ENCODE results near the gene FARP2.

DNA sequence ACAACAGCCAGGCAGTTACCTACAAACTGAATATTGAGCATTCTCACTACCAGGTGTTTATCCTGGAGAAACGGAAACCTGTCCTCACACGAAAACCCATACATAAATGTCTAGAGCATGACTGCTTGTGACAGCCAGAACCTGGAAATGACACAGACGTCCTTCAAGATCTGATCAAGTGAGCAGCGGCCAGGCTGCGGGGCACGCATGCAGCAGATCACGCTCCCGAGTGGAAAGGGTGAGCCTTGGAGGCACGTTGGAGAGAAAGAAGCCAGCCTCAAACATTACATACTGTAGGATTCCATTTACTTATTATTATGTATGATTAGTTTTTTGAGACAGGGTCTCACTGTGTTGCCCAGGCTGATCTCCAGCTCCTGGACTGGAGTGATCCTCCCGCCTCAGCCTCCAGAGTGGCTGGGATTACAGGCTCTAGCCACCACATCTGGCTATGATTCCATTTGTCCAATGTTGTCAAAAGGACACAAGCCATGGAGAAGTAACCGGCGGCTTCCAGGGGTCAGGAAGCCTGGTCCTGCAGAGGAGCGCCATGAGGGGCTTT is 175.2 kb downstream of the FARP2 start:
- TF ChIP-seq, protein P1, sequence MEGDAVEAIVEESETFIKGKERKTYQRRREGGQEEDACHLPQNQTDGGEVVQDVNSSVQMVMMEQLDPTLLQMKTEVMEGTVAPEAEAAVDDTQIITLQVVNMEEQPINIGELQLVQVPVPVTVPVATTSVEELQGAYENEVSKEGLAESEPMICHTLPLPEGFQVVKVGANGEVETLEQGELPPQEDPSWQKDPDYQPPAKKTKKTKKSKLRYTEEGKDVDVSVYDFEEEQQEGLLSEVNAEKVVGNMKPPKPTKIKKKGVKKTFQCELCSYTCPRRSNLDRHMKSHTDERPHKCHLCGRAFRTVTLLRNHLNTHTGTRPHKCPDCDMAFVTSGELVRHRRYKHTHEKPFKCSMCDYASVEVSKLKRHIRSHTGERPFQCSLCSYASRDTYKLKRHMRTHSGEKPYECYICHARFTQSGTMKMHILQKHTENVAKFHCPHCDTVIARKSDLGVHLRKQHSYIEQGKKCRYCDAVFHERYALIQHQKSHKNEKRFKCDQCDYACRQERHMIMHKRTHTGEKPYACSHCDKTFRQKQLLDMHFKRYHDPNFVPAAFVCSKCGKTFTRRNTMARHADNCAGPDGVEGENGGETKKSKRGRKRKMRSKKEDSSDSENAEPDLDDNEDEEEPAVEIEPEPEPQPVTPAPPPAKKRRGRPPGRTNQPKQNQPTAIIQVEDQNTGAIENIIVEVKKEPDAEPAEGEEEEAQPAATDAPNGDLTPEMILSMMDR (IDR thresholded peaks at IDR 0.05), result no peak
- no peak for TF ChIP-seq POLR2AphosphoS5 (IDR thresholded peaks at IDR 0.05)
- TF ChIP-seq POLR2A (IDR thresholded peaks at IDR 0.05), result no peak
